SK-N-SH treated with all-trans-retinoic acid at 6 μM for 48 hours (cell line): ENCODE results near the gene ZNF836.

Experiments used
- ATAC-seq: fragments of 200-7000 bp; cut with Tn5 transposase; 3 replicates; pipeline ENCODE4 v1.9.1; 2020; ENCODE audit warnings: mild to moderate bottlenecking, moderate library complexity
- ARNTL ChIP-seq: fragments of 450-650 bp; formaldehyde crosslinking; IDR thresholded peaks from 2 replicates; pipeline ENCODE4 v1.5.0; 2020; ENCODE audit warnings: low read depth, mild to moderate bottlenecking, moderate library complexity, borderline replicate concordance
- BACH2 ChIP-seq: fragments of 250-450 bp; sonication (Bioruptor Pico); IDR thresholded peaks from 2 replicates; pipeline ENCODE4 v1.9.0; 2021; ENCODE audit warnings: mild to moderate bottlenecking, borderline replicate concordance
- CSDC2 ChIP-seq: fragments of 250-450 bp; sonication (Bioruptor Pico); IDR thresholded peaks from 2 replicates; pipeline ENCODE4 v1.5.0; 2020; ENCODE audit warnings: mild to moderate bottlenecking, moderate library complexity
- GLIS3 ChIP-seq: fragments of 250-450 bp; sonication (Bioruptor Pico); IDR thresholded peaks from 2 replicates; pipeline ENCODE4 v1.5.0; 2020; ENCODE audit warnings: mild to moderate bottlenecking, moderate library complexity
- ISL1 ChIP-seq: fragments of 250-450 bp; sonication (Bioruptor Pico); IDR thresholded peaks from 2 replicates; pipeline ENCODE4 v2.1.2; 2022; ENCODE audit warnings: mild to moderate bottlenecking, moderate library complexity
- OSR1 ChIP-seq: fragments of 250-450 bp; sonication (Bioruptor Pico); IDR thresholded peaks from 2 replicates; pipeline ENCODE4 v1.8.0; 2022; ENCODE audit warnings: moderate library complexity, mild to moderate bottlenecking, inconsistent platforms
- PPARA ChIP-seq: fragments of 250-450 bp; sonication (Bioruptor Pico); IDR thresholded peaks from 2 replicates; pipeline ENCODE4 v1.5.0; 2020; ENCODE audit warnings: mild to moderate bottlenecking, borderline replicate concordance
- RARB ChIP-seq: fragments of 250-450 bp; sonication (Bioruptor Pico); IDR thresholded peaks from 2 replicates; pipeline ENCODE4 v1.8.0; 2021; ENCODE audit warnings: mild to moderate bottlenecking, moderate library complexity
- TCF4 ChIP-seq: fragments of 250-450 bp; sonication (Bioruptor Pico); IDR thresholded peaks from 2 replicates; pipeline ENCODE4 v1.8.0; 2021; ENCODE audit warnings: mild to moderate bottlenecking, moderate library complexity, borderline replicate concordance
- ZC3H10 ChIP-seq: fragments of 250-450 bp; sonication (Bioruptor Pico); IDR thresholded peaks from 2 replicates; pipeline ENCODE4 v1.5.1; 2021; ENCODE audit warnings: mild to moderate bottlenecking, moderate library complexity
- ZFP3 ChIP-seq: fragments of 250-450 bp; sonication (Bioruptor Pico); IDR thresholded peaks from 2 replicates; pipeline ENCODE4 v1.5.0; 2020; ENCODE audit warnings: mild to moderate bottlenecking, moderate library complexity
- ZFP30 ChIP-seq: fragments of 450-650 bp; formaldehyde crosslinking; IDR thresholded peaks from 2 replicates; pipeline ENCODE4 v1.5.0; 2022; ENCODE audit warnings: mild to moderate bottlenecking, moderate library complexity
- ZNF565 ChIP-seq: fragments of 450-650 bp; formaldehyde crosslinking; conservative IDR thresholded peaks from 2 replicates; pipeline ENCODE4 v1.5.0; 2020; ENCODE audit warnings: low read depth, mild to moderate bottlenecking, moderate library complexity
- ZNF70 ChIP-seq: fragments of 450-650 bp; formaldehyde crosslinking; IDR thresholded peaks from 2 replicates; pipeline ENCODE4 v1.5.0; 2020; ENCODE audit warnings: mild to moderate bottlenecking, moderate library complexity
- ZNF8 ChIP-seq: fragments of 450-650 bp; formaldehyde crosslinking; IDR thresholded peaks from 2 replicates; pipeline ENCODE4 v1.5.0; 2020; ENCODE audit warnings: mild to moderate bottlenecking, moderate library complexity
- TF ChIP-seq, protein P1 (sequence below): fragments of 250-450 bp; sonication (Bioruptor Pico); IDR thresholded peaks from 2 replicates; pipeline ENCODE4 v1.8.0; 2020; ENCODE audit warnings: mild to moderate bottlenecking, moderate library complexity, borderline replicate concordance
- TF ChIP-seq, protein P2 (sequence below): fragments of 250-450 bp; sonication (Bioruptor Pico); IDR thresholded peaks from 2 replicates; pipeline ENCODE4 v1.5.1; 2021; ENCODE audit warnings: mild to moderate bottlenecking, moderate library complexity
- TF ChIP-seq, protein P3 (sequence below): fragments of 250-450 bp; sonication (Bioruptor Pico); IDR thresholded peaks from 2 replicates; pipeline ENCODE4 v1.5.1; 2020; ENCODE audit warnings: low read depth, mild to moderate bottlenecking, moderate library complexity
- TF ChIP-seq, protein P4 (sequence below): fragments of 250-450 bp; sonication (Bioruptor Pico); IDR thresholded peaks from 2 replicates; pipeline ENCODE4 v1.5.0; 2020; ENCODE audit warnings: mild to moderate bottlenecking, moderate library complexity
- TF ChIP-seq, protein P5 (sequence below): fragments of 250-450 bp; sonication (Bioruptor Pico); IDR thresholded peaks from 2 replicates; pipeline ENCODE4 v1.8.0; 2021; ENCODE audit warnings: low read depth, mild to moderate bottlenecking, moderate library complexity, borderline replicate concordance

ZNF836 gene

DNA sequence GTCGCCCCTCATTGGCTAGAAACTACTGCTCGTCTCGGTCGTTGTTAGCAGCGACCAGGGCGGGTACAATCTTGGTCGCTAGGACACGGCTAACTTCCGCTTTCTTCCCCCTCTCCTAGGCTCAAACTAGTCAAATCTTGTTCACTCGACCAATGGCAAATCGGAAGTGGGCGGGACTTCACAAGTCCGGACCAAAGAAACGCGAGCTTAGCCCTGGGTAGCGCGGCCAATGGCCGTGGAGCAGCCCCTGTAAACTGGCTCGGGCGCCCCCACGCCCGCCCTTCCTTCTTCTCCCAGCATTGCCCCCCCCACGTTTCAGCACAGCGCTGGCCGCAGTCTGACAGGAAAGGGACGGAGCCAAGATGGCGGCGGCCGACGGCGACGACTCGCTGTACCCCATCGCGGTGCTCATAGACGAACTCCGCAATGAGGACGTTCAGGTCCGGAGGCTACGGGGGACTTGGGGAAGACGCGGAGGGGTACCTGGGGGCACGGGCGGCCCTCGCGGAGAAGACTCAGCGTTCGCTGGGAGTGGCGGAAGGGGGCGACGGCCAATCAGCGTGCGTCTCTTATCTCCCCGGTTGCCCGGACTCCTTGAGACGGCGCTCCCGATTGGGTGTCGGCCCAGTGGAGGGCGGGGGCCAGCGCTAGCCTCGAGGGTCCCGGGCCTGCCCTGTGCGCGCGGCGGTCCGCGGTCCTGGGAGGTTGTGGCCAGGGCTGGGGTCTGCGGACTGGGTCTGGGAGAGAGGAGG lies 18.5 kb upstream of the ZNF836 start, which contains the start of gene PPP2R1A:
PPP2R1A (plus strand) TSS at position 318 of the 752 bp plus-strand sequence; CDS start at position 363, 45 bp downstream.
- peak; percentile 93 for ATAC-seq
- TF ChIP-seq ARNTL, result no peak
- TF ChIP-seq, protein P1, sequence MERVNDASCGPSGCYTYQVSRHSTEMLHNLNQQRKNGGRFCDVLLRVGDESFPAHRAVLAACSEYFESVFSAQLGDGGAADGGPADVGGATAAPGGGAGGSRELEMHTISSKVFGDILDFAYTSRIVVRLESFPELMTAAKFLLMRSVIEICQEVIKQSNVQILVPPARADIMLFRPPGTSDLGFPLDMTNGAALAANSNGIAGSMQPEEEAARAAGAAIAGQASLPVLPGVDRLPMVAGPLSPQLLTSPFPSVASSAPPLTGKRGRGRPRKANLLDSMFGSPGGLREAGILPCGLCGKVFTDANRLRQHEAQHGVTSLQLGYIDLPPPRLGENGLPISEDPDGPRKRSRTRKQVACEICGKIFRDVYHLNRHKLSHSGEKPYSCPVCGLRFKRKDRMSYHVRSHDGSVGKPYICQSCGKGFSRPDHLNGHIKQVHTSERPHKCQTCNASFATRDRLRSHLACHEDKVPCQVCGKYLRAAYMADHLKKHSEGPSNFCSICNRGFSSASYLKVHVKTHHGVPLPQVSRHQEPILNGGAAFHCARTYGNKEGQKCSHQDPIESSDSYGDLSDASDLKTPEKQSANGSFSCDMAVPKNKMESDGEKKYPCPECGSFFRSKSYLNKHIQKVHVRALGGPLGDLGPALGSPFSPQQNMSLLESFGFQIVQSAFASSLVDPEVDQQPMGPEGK (CRISPR knock-in tag), result peak; percentile 61; the same call in 1 of the 2 replicates

DNA sequence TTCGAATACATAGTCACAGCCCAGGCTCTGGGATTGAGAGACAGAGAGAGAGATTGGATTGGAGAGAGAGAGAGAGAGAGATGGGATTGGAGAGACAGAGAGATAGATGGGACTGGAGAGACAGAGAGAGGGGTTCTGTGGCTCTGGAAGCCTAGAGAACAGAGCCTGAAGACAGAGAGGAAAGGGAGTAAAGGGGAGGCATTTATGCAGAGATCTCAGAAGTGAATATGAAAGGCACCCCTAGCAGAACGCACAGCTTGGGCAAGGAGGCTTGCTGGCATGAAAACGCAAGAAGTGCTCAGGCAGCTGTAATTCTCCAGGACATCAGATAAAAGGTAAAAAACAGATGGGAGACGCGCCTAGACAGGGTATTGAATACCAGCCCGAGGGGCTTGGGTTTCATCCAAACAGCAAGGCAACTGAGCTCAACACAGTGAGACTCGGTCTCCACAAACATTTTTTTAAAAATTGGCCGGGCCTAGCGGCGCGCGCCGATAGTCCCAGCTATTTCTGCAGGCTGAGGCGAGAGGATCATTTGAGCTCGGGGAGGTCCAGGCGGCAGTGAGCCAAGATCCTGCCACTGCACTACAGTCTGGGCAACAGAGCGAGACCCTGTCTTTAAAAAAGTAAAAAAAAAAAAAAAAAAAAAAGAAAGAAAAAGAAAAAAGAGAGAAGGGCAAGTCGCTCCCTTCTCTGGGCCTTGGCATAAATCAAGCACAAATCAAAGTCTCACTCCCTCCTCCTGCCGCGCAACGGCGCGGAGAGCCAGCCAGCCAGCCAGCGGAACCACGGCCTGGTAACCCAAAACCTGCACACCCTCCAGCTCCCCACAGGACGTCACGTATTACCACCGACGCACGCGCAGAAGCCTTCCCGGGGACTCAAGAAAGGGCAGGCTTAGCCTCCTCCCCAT lies 17.7 kb upstream of the ZNF836 start:
- TF ChIP-seq ZFP3 (CRISPR knock-in tag), result no peak
- TF ChIP-seq ZFP30 (CRISPR knock-in tag), result no peak
- TF ChIP-seq, protein P2, sequence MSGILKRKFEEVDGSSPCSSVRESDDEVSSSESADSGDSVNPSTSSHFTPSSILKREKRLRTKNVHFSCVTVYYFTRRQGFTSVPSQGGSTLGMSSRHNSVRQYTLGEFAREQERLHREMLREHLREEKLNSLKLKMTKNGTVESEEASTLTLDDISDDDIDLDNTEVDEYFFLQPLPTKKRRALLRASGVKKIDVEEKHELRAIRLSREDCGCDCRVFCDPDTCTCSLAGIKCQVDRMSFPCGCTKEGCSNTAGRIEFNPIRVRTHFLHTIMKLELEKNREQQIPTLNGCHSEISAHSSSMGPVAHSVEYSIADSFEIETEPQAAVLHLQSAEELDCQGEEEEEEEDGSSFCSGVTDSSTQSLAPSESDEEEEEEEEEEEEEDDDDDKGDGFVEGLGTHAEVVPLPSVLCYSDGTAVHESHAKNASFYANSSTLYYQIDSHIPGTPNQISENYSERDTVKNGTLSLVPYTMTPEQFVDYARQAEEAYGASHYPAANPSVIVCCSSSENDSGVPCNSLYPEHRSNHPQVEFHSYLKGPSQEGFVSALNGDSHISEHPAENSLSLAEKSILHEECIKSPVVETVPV, result no peak
- TF ChIP-seq, protein P3, sequence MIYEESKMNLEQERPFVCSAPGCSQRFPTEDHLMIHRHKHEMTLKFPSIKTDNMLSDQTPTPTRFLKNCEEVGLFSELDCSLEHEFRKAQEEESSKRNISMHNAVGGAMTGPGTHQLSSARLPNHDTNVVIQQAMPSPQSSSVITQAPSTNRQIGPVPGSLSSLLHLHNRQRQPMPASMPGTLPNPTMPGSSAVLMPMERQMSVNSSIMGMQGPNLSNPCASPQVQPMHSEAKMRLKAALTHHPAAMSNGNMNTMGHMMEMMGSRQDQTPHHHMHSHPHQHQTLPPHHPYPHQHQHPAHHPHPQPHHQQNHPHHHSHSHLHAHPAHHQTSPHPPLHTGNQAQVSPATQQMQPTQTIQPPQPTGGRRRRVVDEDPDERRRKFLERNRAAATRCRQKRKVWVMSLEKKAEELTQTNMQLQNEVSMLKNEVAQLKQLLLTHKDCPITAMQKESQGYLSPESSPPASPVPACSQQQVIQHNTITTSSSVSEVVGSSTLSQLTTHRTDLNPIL (CRISPR knock-in tag), result no peak
- no peak for TF ChIP-seq ISL1 (CRISPR knock-in tag)
- TF ChIP-seq, protein P4, sequence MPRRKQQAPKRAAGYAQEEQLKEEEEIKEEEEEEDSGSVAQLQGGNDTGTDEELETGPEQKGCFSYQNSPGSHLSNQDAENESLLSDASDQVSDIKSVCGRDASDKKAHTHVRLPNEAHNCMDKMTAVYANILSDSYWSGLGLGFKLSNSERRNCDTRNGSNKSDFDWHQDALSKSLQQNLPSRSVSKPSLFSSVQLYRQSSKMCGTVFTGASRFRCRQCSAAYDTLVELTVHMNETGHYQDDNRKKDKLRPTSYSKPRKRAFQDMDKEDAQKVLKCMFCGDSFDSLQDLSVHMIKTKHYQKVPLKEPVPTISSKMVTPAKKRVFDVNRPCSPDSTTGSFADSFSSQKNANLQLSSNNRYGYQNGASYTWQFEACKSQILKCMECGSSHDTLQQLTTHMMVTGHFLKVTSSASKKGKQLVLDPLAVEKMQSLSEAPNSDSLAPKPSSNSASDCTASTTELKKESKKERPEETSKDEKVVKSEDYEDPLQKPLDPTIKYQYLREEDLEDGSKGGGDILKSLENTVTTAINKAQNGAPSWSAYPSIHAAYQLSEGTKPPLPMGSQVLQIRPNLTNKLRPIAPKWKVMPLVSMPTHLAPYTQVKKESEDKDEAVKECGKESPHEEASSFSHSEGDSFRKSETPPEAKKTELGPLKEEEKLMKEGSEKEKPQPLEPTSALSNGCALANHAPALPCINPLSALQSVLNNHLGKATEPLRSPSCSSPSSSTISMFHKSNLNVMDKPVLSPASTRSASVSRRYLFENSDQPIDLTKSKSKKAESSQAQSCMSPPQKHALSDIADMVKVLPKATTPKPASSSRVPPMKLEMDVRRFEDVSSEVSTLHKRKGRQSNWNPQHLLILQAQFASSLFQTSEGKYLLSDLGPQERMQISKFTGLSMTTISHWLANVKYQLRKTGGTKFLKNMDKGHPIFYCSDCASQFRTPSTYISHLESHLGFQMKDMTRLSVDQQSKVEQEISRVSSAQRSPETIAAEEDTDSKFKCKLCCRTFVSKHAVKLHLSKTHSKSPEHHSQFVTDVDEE (CRISPR knock-in tag), result peak; percentile 40; the same call in 1 of the 2 replicates
- no peak for TF ChIP-seq CSDC2 (CRISPR knock-in tag)
- TF ChIP-seq ZC3H10, result no peak
- peak; percentile 32 for ATAC-seq

DNA sequence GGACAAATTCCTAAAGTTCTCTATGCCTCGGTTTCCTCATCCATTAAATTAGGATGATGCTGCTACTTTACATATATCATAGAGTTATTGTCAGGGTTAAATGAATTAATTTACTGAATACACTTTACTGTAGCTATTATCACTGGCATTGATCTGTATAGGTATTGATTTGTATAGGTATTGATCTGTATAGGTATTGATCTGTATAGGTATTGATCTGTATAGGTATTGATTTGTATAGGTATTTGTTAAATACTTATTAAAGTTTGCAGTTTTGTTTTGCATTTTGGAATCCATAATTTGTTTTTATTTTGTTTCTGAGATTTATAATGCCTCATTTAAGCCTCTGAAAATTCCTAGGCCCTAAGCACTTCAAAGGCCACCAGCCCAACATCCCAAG lies 16.0 kb upstream of the ZNF836 start:
- ATAC-seq, result no peak
- TF ChIP-seq ISL1 (CRISPR knock-in tag) (no peak), RARB (CRISPR knock-in tag) (no peak), ZNF8 (CRISPR knock-in tag) (no peak), BACH2 (CRISPR knock-in tag) (no peak), GLIS3 (CRISPR knock-in tag) (no peak), OSR1 (CRISPR knock-in tag) (no peak), ZFP3 (CRISPR knock-in tag) (no peak), ZNF70 (CRISPR knock-in tag) (no peak), ZNF565 (CRISPR knock-in tag) (no peak), TCF4 (no peak), PPARA (no peak)
- TF ChIP-seq, protein P1 (CRISPR knock-in tag), result no peak
- TF ChIP-seq, protein P2, result no peak
- TF ChIP-seq, protein P5, sequence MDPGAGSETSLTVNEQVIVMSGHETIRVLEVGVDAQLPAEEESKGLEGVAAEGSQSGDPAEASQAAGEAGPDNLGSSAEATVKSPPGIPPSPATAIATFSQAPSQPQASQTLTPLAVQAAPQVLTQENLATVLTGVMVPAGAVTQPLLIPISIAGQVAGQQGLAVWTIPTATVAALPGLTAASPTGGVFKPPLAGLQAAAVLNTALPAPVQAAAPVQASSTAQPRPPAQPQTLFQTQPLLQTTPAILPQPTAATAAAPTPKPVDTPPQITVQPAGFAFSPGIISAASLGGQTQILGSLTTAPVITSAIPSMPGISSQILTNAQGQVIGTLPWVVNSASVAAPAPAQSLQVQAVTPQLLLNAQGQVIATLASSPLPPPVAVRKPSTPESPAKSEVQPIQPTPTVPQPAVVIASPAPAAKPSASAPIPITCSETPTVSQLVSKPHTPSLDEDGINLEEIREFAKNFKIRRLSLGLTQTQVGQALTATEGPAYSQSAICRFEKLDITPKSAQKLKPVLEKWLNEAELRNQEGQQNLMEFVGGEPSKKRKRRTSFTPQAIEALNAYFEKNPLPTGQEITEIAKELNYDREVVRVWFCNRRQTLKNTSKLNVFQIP (CRISPR knock-in tag), result no peak
- TF ChIP-seq, all 23 proteins: peak for 0
